GM06990 (cell line): Measurements from ENCODE around the gene HOXA6.

Experiments used
- DNase-seq: peaks from one replicate; pipeline ENCODE4 v3.0.0-alpha.2; 2011; ENCODE audit not compliant: insufficient read length; ENCODE audit errors: extremely low read depth
- H3K27me3 ChIP-seq: replicated peaks from 2 replicates; pipeline ENCODE4 v1.6.0; 2011; ENCODE audit warnings: low read length; ENCODE audit not compliant: control insufficient read depth, insufficient read depth
- H3K36me3 ChIP-seq: 2 replicates; pipeline ENCODE4 v1.5.1; 2011; ENCODE audit warnings: low read length; ENCODE audit not compliant: control insufficient read depth, insufficient read depth
- H3K4me3 ChIP-seq: replicated peaks from 2 replicates; pipeline ENCODE4 v1.5.1; 2011; ENCODE audit warnings: low read depth, mild to moderate bottlenecking, control low read depth, low read length
- TF ChIP-seq, protein P1 (sequence below): IDR thresholded peaks from 2 replicates; pipeline ENCODE4 v1.5.1; 2011; ENCODE audit warnings: low read length, control low read depth, mild to moderate bottlenecking, inconsistent platforms; ENCODE audit not compliant: insufficient read depth, poor library complexity, severe bottlenecking

The HOXA6 gene

DNA sequence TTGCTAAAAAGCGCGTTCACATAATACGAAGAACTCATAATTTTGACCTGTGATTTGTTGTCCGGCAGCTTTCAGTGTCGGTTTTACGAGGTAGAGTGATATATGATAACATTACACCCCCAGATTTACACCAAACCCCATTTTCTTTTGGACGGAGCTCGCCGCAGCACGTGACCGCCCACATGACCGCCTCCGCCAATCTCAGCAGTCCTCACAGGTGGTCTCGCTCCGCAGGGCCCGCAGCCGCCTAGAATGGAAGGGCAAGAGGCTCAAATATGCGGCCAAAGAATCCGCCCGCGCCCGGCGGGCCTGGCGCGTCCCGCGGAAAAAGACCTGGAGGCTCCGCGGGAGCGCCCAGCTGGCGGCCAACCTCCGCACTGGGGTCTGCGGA lies 8.9 kb upstream of the HOXA6 start, which contains the start of gene HOXA7:
TSS of gene HOXA7 (minus strand) at position 168 of the 391 bp plus-strand sequence. CDS start at position 38, 130 bp downstream.
- Histone ChIP-seq H3K27me3 (peaks cover 2% of the 10 kb centered on the region), H3K36me3 (no peaks in the 10 kb centered on the region), H3K4me3 (peak within 1 kb of the TSS; percentile 45)
- no peak for DNase-seq
- TF ChIP-seq, protein P1, sequence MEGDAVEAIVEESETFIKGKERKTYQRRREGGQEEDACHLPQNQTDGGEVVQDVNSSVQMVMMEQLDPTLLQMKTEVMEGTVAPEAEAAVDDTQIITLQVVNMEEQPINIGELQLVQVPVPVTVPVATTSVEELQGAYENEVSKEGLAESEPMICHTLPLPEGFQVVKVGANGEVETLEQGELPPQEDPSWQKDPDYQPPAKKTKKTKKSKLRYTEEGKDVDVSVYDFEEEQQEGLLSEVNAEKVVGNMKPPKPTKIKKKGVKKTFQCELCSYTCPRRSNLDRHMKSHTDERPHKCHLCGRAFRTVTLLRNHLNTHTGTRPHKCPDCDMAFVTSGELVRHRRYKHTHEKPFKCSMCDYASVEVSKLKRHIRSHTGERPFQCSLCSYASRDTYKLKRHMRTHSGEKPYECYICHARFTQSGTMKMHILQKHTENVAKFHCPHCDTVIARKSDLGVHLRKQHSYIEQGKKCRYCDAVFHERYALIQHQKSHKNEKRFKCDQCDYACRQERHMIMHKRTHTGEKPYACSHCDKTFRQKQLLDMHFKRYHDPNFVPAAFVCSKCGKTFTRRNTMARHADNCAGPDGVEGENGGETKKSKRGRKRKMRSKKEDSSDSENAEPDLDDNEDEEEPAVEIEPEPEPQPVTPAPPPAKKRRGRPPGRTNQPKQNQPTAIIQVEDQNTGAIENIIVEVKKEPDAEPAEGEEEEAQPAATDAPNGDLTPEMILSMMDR, result no peak

DNA sequence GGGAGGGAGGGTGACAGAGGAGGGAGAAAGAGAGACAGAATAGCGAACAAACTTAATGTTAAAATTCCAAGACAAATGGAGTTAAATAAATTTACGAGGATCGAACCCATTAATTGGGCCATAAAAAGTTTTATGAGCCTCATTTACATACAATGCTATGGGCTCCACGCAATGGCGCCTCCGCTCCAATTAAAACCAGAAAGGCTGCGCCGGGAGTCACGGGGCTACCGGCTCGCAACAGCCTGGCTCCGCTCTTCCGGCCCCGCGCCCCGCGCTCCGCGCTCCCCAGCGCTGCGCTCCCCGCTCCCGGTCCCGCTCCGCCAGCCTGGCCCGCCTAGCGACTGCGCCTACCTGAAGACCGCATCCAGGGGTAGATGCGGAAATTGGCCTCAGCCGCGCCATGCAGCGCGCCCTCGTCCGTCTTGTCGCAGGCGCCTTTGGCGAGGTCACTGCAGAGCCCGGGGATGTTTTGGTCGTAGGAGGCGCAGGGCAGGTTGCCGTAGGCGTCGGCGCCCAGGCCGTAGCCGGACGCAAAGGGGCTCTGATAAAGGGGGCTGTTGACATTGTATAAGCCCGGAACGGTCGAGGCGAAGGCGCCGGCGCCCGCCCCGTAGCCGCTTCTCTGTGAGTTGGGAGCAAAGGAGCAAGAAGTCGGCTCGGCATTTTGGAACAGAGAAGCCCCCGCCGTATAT lies 8.4 kb upstream of the HOXA6 start:
- Histone ChIP-seq H3K27me3 (peaks cover 2% of the 10 kb centered on the region), H3K4me3 (peak overlapping the region; percentile 45), H3K36me3 (no peaks in the 10 kb centered on the region)
- TF ChIP-seq, protein P1, result no peak
- no peak for DNase-seq

DNA sequence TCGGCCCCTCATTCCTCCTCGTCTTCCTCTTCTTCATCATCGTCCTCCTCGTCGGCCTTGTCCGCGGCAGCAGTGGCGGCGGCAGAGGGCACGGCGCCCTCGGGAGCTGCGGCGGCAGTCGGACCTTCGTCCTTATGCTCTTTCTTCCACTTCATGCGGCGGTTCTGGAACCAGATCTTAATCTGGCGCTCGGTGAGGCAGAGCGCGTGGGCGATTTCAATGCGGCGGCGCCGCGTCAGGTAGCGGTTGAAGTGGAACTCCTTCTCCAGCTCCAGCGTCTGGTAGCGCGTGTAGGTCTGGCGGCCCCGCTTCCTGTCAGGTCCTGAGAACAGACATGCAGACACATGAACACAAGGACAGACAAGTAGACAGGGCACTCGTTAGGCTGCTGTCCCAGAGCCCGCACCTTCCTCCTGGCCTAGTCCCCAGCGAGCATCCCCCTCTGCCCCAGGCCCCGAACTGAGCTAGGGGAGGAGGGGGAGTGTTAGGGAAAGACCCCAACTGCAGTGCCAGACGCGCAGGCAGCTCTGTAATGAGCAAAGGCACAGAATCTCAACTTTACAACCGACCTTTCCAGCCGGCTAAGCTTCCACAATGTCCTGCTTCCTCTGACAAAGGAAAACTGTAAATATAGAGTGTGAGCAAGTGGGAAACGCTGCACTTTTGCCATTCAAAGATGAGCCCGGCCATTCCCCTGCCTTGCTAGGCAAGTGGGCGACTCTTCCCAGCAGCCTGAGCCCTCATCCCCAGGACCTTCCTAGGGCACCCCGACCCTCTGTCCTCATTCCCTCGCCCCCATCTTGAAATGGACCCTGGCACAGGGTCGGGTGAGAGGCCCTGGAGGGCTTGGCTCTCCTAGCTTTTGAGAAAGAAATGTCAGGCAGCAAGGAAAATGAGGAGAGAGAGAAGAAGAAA lies 7.6 kb upstream of the HOXA6 start:
- Histone ChIP-seq H3K36me3 (no peaks in the 10 kb centered on the region), H3K4me3 (peak overlapping the region; percentile 45), H3K27me3 (peaks cover 2% of the 10 kb centered on the region)
- TF ChIP-seq, protein P1, result no peak
- no peak for DNase-seq

DNA sequence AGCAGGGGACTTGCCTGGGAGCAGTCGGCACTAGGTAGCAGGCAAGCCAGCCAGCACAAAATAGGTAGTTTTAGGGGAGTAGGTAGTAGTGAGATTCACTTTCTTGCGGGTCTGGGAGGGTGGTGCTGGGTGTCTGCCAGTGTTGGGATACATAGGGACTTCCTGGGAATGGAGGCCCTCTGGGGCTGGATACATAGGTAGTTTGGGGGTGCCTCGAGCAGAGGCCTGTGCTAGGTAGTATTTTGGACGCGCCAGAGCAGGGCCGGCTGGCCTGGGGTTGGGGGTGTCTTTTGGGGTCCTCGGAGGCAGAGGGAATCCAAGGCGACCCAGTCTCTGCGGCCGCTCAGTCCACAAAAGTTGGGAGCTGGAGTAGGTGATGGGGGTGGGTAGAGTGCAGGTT lies 6.8 kb upstream of the HOXA6 start:
- H3K27me3 ChIP-seq, result peaks cover 2% of the 10 kb centered on the region

DNA sequence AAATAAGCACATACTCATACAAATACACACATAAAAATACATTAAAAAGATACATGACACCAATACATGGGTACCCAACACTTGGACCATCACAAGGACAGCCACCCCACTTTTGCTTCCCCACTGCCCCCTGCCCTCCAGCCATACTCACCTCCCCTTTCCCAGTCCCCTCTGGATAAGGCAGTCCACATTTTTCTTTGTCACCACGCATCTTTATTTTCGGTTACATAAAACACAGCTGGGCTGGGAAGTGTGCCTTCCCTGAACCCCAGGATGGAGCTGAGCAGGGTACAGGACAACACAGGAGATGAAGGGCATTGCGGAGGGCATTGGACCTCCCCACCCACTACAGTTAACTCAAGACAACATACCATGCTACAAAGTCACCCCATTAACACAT lies 6.0 kb upstream of the HOXA6 start:
- no peaks in the 10 kb centered on the region; the same call in 1 of the 2 replicates for H3K27me3 ChIP-seq

More for the DNA sequence above, 6.8 kb upstream of the HOXA6 start:
- no peak overlapping the region for H3K4me3 ChIP-seq
- DNase-seq, result no peak
- H3K36me3 ChIP-seq, result no peaks in the 10 kb centered on the region
- TF ChIP-seq, protein P1, result no peak

More for the DNA sequence above, 6.0 kb upstream of the HOXA6 start:
- no peak for DNase-seq
- Histone ChIP-seq H3K4me3 (no peak overlapping the region), H3K36me3 (no peaks in the 10 kb centered on the region)
- TF ChIP-seq, protein P1, result no peak
